Measurements from ENCODE around the gene ALDH1A3. TPM values are rescaled to one million over a fixed set of nuclear protein-coding genes. Genes with fewer than 3 reads are reported as not detected.

Gene ALDH1A3
- total RNA-seq, 1 experiment from 2014 or later: 879 TPM

- peaks cover 3% of the 10 kb centered on the region for H3K36me3 ChIP-seq
- H3K27me3 ChIP-seq: no peaks in the 10 kb centered on the region
- no peak overlapping the region for H3K4me3 ChIP-seq
- DNase-seq: no peak
- no peaks in the 10 kb centered on the region for H3K9me3 ChIP-seq
Observed at GRCh38 chr15:100875495-100875894, 4.1 kb upstream of the ALDH1A3 start.

DNA sequence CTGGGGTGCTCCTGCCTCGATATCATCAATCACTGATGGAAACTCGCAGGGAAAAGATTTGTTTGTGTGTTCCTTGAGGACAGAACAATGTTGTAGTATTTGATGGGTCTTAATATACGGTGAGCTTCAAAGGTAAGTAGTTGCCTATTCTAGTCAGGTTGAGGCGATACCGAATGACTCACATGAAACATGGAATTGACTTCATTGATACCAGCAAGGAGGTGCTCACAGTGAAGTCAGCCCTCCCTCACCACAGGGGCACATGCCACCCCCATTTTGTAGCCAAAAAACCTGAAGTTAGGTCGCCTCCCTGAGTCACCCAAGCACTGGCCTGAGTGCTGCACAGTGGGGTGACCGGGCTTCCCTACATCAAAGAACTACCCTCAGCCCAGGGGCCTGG lies 3.7 kb upstream of the ALDH1A3 start:
- H3K4me3 ChIP-seq: no peak overlapping the region
- no peaks in the 10 kb centered on the region for H3K9me3 ChIP-seq
- H3K36me3 ChIP-seq: peaks cover 8% of the 10 kb centered on the region
- no peaks in the 10 kb centered on the region for H3K27me3 ChIP-seq
- no peak for DNase-seq

- Histone ChIP-seq H3K4me3 (no peak overlapping the region), H3K36me3 (peaks cover 23% of the 10 kb centered on the region), H3K27me3 (no peaks in the 10 kb centered on the region), H3K9me3 (no peaks in the 10 kb centered on the region)
- no peak for DNase-seq
Observed at GRCh38 chr15:100877551-100877950, 2.1 kb upstream of the ALDH1A3 start.

DNA sequence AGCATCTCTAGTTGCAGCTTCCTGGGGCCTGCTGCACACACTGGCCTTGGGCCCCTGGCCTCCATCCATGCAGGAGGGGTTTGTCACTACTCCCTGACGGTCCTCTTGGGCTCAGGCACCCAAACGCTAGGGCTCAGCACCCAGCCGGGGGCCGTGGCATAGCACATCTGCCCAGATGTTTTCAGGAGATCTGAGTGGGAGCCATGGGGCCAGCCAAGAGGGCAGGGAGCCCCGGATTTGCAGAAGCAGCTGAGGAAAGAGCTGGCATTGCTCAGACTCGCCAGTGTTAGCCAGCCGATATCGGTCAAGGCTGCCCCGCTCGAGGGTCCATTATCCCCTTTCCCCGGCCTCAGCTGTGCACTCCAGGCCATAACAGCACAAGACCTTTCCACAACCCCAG lies 1.5 kb upstream of the ALDH1A3 start:
- H3K27me3 ChIP-seq: no peaks in the 10 kb centered on the region

DNA sequence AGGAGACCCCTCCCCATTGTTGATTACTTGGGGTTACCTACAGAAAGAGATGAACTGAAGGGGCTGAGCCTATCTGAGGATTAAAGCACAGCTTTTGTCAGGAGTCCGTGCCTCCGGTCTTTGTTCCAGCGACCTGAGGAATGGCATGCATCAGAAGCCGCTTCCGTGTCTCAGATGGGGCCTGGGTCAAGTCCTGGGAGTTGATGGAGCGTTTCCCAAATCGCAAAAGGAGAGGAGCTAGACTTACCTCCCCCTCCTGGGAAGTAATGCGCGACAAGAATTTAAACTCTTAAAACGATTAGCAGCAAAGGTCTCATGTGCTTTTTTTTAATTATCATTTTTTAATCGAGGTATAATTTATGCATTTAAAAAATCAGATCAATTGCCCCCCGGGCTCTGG lies 983 bp upstream of the ALDH1A3 start:
- peaks cover 34% of the 10 kb centered on the region for H3K36me3 ChIP-seq
- H3K27me3 ChIP-seq: no peaks in the 10 kb centered on the region
- no peak for DNase-seq
- H3K9me3 ChIP-seq: no peaks in the 10 kb centered on the region
- peak overlapping the region; percentile 67 for H3K4me3 ChIP-seq

More for the DNA sequence above, 1.5 kb upstream of the ALDH1A3 start:
- peak overlapping the region; percentile 67; the same call in 1 of the 2 replicates for H3K4me3 ChIP-seq
- no peak for DNase-seq
- no peaks in the 10 kb centered on the region for H3K9me3 ChIP-seq
- peaks cover 29% of the 10 kb centered on the region for H3K36me3 ChIP-seq

DNA sequence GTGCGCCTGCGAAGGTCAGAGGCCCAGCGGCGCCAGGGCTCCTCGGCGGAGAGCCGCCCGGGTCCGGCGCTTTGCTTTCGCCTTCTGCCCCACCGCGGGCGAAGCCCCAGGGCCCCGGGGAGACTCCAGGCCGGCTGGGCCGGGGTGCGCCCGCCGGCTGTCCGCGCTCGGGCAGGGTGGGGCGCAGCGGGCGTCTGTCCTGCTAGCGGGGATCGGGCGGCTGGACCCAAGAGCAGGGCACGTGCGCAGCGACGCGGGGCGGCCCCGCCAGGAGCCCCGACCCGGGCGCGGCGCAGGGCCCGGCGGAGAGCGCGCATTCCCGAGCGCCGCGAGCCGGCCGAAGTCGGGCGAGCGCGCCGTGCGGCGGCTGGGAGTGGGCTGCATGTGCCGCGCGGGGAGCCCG lies 569 bp upstream of the ALDH1A3 start:
- Histone ChIP-seq H3K4me3 (peak overlapping the region; percentile 67), H3K36me3 (peaks cover 39% of the 10 kb centered on the region), H3K27me3 (no peaks in the 10 kb centered on the region), H3K9me3 (no peaks in the 10 kb centered on the region)
- DNase-seq: peak; percentile 48

GRCh38 chr15:100880139-100880896 lies 687 bp downstream of the ALDH1A3 start:
- Histone ChIP-seq H3K27me3 (no peaks in the 10 kb centered on the region), H3K36me3 (peaks cover 51% of the 10 kb centered on the region), H3K9me3 (no peaks in the 10 kb centered on the region), H3K4me3 (peak overlapping the region; percentile 67)
- no peak for DNase-seq

DNA sequence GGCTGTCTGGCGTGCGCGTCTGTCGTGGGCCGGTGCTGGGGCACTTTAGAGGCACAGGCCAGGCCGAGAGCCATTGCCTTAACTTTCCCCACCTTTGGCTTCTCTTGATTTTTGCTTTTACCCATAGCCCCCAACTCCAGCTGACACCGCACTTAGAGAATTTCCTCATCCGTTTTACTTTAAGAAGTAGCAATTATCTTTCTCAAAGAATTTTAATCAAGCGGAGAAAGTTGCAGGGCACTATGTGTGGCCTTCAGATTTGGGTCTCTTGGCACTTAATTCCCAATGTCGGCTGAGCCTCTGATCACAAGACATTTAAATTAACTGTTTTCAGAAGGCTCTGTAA lies 1.2 kb downstream of the ALDH1A3 start:
- peaks cover 57% of the 10 kb centered on the region for H3K36me3 ChIP-seq
- H3K27me3 ChIP-seq: no peaks in the 10 kb centered on the region
- H3K9me3 ChIP-seq: no peaks in the 10 kb centered on the region
- DNase-seq: no peak
- peak overlapping the region; percentile 67 for H3K4me3 ChIP-seq

GRCh38 chr15:100881573-100882336 lies 2.1 kb downstream of the ALDH1A3 start:
- H3K27me3 ChIP-seq: no peaks in the 10 kb centered on the region
- H3K4me3 ChIP-seq: peak overlapping the region; percentile 67

GRCh38 chr15:100885116-100885515 lies 5.5 kb downstream of the ALDH1A3 start:
- H3K27me3 ChIP-seq: no peaks in the 10 kb centered on the region
- H3K9me3 ChIP-seq: no peaks in the 10 kb centered on the region
- H3K36me3 ChIP-seq: peaks cover 98% of the 10 kb centered on the region
- DNase-seq: no peak
- no peak overlapping the region; the same call in 1 of the 2 replicates for H3K4me3 ChIP-seq

More at GRCh38 chr15:100881573-100882336, 2.1 kb downstream of the ALDH1A3 start:
- Histone ChIP-seq H3K9me3 (no peaks in the 10 kb centered on the region), H3K36me3 (peaks cover 65% of the 10 kb centered on the region)
- DNase-seq: no peak

DNA sequence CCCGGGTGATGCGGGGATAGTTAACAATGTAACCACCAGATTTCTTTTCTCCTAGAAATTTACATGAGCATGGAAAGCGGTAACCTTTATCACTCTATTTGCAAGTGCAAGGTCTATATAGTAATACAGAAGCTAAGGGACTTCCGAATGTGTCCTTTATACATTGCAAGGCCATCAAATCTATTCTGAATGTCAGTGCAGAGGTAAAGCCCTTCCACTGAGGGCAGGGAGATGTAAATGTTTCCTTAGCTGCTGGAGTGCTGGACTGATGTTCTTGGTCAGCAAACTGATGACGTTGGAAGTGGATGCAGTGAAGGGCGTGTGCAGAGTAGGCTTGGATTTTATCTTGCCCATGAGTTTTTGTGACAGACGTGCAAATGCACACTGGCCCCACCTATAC lies 6.2 kb downstream of the ALDH1A3 start:
- Histone ChIP-seq H3K4me3 (no peak overlapping the region), H3K9me3 (no peaks in the 10 kb centered on the region), H3K27me3 (no peaks in the 10 kb centered on the region), H3K36me3 (peaks cover 98% of the 10 kb centered on the region)
- DNase-seq: no peak

GRCh38 chr15:100887211-100887913 lies 7.7 kb downstream of the ALDH1A3 start:
- Histone ChIP-seq H3K9me3 (no peaks in the 10 kb centered on the region), H3K27me3 (no peaks in the 10 kb centered on the region), H3K4me3 (no peak overlapping the region), H3K36me3 (peaks cover 98% of the 10 kb centered on the region)
- no peak for DNase-seq

GRCh38 chr15:100889385-100890050 lies 9.9 kb downstream of the ALDH1A3 start:
- DNase-seq: peak; percentile 86
- no peak overlapping the region for H3K4me3 ChIP-seq
- no peaks in the 10 kb centered on the region for H3K27me3 ChIP-seq

DNA sequence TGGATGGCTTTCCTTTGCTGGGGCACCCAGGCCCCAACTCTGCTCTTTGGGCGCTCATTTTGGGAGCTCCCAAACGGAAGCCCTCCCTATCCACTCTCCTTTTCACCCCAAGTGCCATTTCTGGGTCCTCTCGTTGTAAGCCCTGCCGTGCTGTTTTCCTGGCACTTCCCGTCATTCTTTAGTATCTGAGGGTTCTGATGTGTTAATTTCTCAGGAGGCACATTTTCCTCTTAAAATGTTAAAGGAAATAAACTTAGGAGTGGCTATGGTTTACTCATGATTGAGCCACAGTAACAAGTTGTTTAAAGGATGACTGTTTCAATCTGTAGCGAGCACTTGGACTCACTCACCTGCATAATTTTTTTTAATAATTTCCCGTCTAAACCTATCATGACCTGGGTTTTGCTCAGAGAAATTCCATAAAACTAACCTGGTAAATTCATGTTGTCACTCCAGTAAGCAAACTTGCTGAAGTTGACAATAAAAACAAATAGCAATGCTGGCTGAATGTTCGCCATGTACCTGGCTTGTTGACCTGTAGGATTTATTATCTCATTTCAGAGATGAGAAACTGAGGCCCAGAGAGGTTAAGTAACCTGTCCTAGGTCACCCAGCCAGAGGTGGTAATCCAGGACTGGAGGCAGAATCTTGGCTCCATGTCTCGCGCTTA lies 10.6 kb downstream of the ALDH1A3 start:
- Histone ChIP-seq H3K4me3 (no peak overlapping the region), H3K36me3 (peaks cover 98% of the 10 kb centered on the region), H3K9me3 (no peaks in the 10 kb centered on the region), H3K27me3 (no peaks in the 10 kb centered on the region)
- no peak for DNase-seq

More at GRCh38 chr15:100889385-100890050, 9.9 kb downstream of the ALDH1A3 start:
- H3K36me3 ChIP-seq: peaks cover 98% of the 10 kb centered on the region
- no peaks in the 10 kb centered on the region for H3K9me3 ChIP-seq

DNA sequence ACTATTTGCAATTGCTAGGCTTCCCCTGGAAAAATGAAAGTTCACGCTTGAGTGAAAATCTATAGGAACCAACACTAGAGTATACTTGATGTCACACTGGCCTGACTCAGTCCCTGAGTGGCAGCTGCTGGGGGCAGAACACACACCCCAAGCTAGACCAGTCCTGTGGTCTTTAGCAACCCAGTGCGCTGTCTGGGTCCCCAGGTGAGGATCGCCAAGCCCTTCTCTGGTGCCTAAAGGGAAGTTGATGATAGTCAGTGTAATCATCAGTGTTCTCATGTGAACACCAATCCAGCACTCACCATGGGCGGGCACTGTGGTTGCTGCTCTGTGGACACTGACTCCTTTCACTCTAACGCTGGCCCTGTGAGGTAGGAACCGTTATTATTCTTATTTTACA lies 11.2 kb downstream of the ALDH1A3 start:
- H3K4me3 ChIP-seq: no peak overlapping the region
- no peaks in the 10 kb centered on the region for H3K27me3 ChIP-seq
- no peaks in the 10 kb centered on the region for H3K9me3 ChIP-seq
- DNase-seq: no peak
- peaks cover 97% of the 10 kb centered on the region for H3K36me3 ChIP-seq

- no peak for DNase-seq
- no peak overlapping the region for H3K4me3 ChIP-seq
- H3K9me3 ChIP-seq: no peaks in the 10 kb centered on the region
- H3K27me3 ChIP-seq: no peaks in the 10 kb centered on the region
- H3K36me3 ChIP-seq: peaks cover 97% of the 10 kb centered on the region
Observed at GRCh38 chr15:100891307-100892012, 11.8 kb downstream of the ALDH1A3 start.

All from MG63 (cell line).